NOMO-1 treated with dmso at 0.1 percent for 144 hours (cell line): ENCODE results near the gene ELP2.
"Not testable (repeated sequence)": the region's sequence is repeated elsewhere in the genome, so short reads cannot be mapped to it uniquely, and the experiment has no call there.

Experiments used
- DNase-seq: peaks from one replicate; lab custom pipeline; 2025; ENCODE audit not compliant: unreplicated experiment; lab: John Stamatoyannopoulos, UW

ELP2 gene

DNA sequence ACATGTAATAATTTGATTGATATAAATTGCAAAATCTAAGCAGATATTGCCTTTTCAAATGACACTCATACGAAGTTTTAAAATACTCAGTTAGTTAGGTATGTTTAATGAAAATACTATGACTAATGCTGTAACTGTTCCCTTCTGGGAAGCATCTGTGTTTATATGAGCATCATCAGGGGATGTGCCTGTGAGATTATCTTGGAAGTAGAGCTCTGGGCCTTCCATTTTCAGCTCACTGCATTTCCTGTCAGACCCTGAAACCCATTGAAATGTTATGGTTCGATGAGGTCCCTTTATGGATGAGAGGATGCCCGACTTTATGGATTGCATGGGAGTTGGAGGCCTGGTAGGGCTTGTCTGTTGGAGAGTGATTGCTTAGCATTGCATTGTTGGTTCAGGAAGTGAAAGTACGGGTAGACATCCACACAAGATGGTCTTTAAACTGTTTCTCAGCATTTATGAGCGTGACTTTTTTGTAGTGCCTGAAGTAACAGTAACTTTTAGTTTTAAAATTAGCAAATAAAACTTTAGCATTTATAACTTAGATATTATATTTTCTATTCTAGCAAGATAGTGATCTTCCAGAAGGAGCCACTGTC is 28.7 kb downstream of the ELP2 start:
- no peak for DNase-seq

- DNase-seq: no peak
These were observed 31.3 kb downstream of the ELP2 start for GRCh38 chr18:36160959-36161371.

GRCh38 chr18:36162981-36163380 is 33.3 kb downstream of the ELP2 start:
- no peak for DNase-seq

GRCh38 chr18:36167692-36168218 is 38.1 kb downstream of the ELP2 start:
- no peak for DNase-seq

- not testable (repeated sequence) for DNase-seq
These were observed 38.6 kb downstream of the ELP2 start for GRCh38 chr18:36168296-36168695.

DNA sequence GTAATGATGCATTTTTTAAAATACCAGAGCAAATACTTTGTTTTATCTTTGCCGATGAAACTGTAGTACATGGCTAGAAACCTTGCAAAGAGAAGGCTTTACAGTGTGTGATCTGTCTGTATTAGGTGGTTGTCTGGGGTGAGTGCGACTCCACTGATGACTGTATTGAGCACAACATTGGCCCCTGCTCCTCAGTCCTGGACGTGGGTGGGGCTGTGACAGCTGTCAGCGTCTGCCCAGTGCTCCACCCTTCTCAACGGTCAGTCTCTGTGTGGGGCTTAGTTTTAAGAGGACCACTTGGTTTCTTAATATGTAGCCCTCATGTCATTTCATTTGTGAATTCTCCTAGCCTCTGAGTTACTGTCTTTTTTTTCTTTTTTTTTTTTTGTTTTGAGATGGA is 40.2 kb downstream of the ELP2 start:
- no peak for DNase-seq

DNA sequence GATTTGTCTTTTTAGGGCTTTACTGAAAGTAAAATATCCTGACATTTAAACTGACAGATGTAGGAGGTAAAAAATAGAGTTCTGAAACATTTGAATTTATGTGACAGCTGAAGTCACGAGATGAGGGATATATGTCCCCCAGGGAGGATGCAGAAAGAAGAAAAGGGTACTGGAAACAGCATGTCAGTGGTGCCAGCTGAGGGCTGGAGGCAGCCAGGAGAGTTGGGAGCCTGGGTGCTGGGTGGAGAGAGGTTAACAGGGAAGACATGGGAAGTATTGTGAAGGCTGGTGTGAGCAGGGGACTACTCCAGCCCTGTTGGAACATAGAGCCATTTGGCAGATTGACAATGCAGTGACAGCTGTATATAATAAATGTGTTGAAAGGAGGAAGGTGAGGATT is 45.8 kb downstream of the ELP2 start:
- DNase-seq: no peak

GRCh38 chr18:36176177-36176584 is 46.5 kb downstream of the ELP2 start:
- DNase-seq: no peak

- DNase-seq: no peak
These were observed 47.0 kb downstream of the ELP2 start for GRCh38 chr18:36176711-36177110.

- DNase-seq: no peak
These were observed 48.2 kb downstream of the ELP2 start for GRCh38 chr18:36177913-36178312.

- no peak for DNase-seq
These were observed 50.1 kb downstream of the ELP2 start for GRCh38 chr18:36179562-36180355.

DNA sequence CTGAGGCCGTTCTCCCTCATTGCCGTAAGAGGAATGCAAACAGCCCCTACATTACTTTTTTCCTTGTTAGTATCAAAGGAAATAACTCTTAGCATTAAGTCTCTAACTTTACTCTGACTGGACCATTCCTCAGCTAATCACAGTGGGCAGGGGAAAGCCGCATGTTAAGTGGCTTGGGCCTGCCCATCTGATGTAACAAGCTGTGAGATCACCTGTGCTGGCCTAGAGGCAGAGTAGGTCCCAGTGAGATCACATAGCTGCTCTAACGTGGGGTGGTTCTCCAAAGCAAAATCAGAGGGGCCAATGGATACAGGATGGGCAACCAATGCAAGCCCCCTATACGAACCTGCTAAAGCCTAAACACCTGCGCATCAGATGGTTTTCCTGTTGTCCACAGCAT is 51.7 kb downstream of the ELP2 start:
- no peak for DNase-seq

GRCh38 chr18:36181898-36182506 is 52.3 kb downstream of the ELP2 start:
- DNase-seq: no peak

- no peak for DNase-seq
These were observed 53.3 kb downstream of the ELP2 start for GRCh38 chr18:36183033-36183432.

- no peak for DNase-seq
These were observed 54.3 kb downstream of the ELP2 start for GRCh38 chr18:36183987-36184386.

DNA sequence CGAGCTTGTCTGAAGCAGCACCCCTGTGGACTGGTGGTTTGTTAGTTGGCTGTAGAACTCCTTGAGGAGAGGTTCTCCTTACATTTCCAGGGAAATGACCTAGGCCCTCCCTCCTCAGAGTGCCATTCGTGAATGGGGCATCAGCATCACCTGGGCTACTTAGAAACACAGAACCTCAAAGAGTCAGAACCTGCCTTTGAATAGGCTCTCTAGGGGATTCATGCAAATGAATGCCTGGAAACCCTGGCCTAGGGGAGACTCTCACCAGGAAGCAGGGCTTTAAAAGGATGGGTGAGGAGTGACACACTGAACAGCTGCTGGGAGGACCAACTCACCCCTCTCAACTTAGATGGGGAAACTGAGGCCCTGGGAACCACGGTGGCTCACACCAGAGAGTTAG is 55.5 kb downstream of the ELP2 start:
- DNase-seq: no peak

DNA sequence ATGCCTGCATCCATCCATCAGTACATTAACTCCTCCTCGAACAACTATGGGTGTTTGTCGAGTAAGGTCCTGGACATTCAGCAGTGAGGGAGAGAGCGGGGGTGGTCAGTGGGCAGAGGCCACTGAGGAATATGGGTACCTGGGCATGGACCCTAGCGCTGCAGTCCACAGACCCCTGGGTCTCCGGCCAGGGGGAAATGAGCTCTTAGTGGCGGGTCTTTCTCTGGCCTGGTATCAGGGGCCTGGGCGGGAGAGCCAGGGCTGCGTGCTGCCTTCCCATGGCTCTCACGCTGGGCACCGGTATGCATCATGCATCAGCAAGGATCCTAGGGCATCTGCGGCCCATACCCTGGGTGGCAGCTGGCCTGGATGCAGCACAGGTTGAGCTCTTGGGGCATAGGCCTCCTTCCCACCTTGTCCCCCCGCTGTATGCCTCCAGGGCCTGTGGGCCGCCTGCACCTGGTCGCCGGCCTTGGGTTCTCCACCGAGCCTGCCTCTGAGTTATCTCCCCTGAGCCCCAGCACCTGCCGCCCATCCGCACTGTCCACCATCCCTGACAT is 56.3 kb downstream of the ELP2 start:
- DNase-seq: no peak

DNA sequence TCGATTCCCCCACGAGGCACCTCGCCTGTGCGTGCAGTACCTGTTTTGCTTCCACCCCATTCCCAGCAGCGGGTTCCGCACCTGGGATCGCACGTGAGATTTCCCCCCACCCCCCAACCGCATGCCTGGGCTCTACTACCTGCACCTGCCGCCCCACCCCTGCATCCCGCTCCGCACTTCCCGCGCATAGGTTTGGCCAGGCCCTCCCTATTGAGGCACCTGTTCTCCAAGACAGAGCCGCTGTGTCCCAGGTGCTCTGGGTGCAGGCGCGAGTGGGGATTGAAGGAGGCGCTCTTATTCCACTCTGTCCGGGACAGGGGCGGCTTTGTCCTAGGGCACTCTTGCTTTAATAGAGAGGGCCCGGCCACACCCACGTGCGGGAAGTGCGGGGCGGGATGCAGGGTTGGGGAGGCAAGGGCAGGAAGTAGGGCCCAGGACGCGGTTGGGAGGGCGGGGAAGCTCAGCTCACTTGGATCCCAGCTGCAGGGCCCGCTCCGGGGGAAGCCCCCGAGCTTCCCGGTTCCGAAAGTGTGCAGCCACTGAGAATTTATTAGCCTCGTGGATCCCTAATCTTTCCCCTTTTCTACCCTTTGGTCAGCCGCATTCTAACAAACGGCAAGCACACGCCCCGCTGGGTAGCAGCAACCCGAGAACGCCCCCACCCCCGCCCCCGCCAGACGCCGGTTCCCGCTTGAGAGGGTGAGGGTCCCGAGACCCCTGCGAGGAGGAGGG is 56.9 kb downstream of the ELP2 start:
- no peak for DNase-seq

GRCh38 chr18:36187193-36187825 is 57.6 kb downstream of the ELP2 start, which contains the start of gene MOCOS:
Gene MOCOS, plus strand, starts transcription at chr18:36187497. Its CDS starts 43 bp downstream, at chr18:36187540.
- DNase-seq: peak; percentile 18
